ENCODE measurements around the gene GMDS. TPM values are rescaled to one million over a fixed set of nuclear protein-coding genes. Genes with fewer than 3 reads are reported as not detected.

Gene GMDS
- total and polyA plus RNA-seq, 2 experiments from 2014 or later, result 3.0 to 12.6 TPM

DNA sequence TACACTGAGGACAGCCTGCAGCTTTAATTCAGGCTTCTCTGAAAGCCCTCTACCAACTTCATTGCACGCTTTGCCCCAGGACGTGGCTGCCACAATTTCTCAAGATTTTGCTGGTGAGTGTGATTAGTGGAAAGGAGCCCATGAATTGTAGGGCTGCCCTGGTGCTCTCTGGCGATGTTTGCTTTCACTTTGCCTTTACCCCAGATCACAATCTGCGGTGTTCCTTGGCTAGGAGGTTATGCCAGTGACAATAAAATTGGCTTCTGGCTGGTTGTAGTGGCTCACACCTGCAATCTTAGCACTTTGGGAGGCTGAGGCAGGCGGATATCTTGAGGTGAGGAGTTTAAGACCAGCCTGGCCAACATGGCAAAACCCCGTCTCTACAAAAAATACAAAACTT, 496.4 kb downstream of the GMDS start:
- Histone ChIP-seq H3K9me2 (ENCODE audit: insufficient read depth) (no peaks in the 10 kb centered on the region), H3K27ac (no peak overlapping the region), H3F3A (ENCODE audit: insufficient read depth) (no peaks in the 10 kb centered on the region), H3K4me2 (ENCODE audit: unreplicated experiment) (no peak overlapping the region), H2AFZ (no peak overlapping the region), H4K20me1 (ENCODE audit: insufficient read depth) (no peaks in the 10 kb centered on the region), H3K79me2 (ENCODE audit: insufficient read depth) (no peaks in the 10 kb centered on the region), H3K27me3 (replicated peaks; ENCODE audit: insufficient read depth) (no peaks in the 10 kb centered on the region), H3K4me1 (ENCODE audit: insufficient read depth) (no peaks in the 10 kb centered on the region), H3K9ac (no peak overlapping the region), H3K4me3 (no peak overlapping the region), H3K36me3 (ENCODE audit: low read depth) (no peaks in the 10 kb centered on the region), H3K9me3 (ENCODE audit: low read depth) (no peaks in the 10 kb centered on the region)
- no peak for DNase-seq
- TF ChIP-seq EZH2 (IDR thresholded peaks at IDR 0.05; ENCODE audit: insufficient read depth, poor library complexity, severe bottlenecking) (no peak), EZH2phosphoT487 (IDR thresholded peaks at IDR 0.05; ENCODE audit: insufficient read depth, low read depth) (no peak)
- WGBS, 2 experiments (ENCODE audit: low coverage in 1 of 2, low lambda C conversion rate in 2 of 2, missing lambda C conversion rate in 2 of 2), result 85 to 87% methylated on average over 6 of the region's 6 CpGs
- in situ Hi-C loops (cut with MboI), result no loop called here

DNA sequence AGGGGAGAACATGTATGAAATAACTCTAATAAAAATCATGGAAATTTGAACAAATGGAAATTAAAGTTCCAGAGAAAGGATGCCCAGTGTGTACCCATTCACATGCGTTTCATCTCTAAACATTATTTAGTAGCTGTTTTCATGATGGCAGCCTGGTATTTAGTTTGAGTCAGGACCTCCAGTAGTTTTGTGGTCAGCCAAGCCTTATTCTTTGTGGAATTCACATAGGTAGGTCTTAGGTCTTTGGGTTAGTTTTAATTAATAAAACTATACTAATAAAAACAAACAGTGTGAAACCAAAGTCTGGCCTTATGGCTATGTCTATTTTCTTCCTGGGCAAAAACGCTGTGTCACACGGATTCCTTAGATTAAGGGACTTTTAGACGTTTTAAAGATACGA, 497.9 kb downstream of the GMDS start:
- Histone ChIP-seq H3K79me2 (ENCODE audit: insufficient read depth) (no peaks in the 10 kb centered on the region), H3K27me3 (replicated peaks; ENCODE audit: insufficient read depth) (no peaks in the 10 kb centered on the region), H3K36me3 (ENCODE audit: low read depth) (no peaks in the 10 kb centered on the region), H3K4me1 (ENCODE audit: insufficient read depth) (no peaks in the 10 kb centered on the region), H3K4me2 (ENCODE audit: unreplicated experiment) (no peak overlapping the region), H3K9ac (no peak overlapping the region), H2AFZ (no peak overlapping the region), H3K27ac (no peak overlapping the region), H3K9me2 (ENCODE audit: insufficient read depth) (no peaks in the 10 kb centered on the region), H3K4me3 (no peak overlapping the region), H3F3A (ENCODE audit: insufficient read depth) (no peaks in the 10 kb centered on the region), H4K20me1 (ENCODE audit: insufficient read depth) (no peaks in the 10 kb centered on the region), H3K9me3 (ENCODE audit: low read depth) (no peaks in the 10 kb centered on the region)
- WGBS, 2 experiments (ENCODE audit: low coverage in 1 of 2, low lambda C conversion rate in 2 of 2, missing lambda C conversion rate in 2 of 2), result 74 to 78% methylated on average over 5 of the region's 5 CpGs
- TF ChIP-seq EZH2 (IDR thresholded peaks at IDR 0.05; ENCODE audit: insufficient read depth, poor library complexity, severe bottlenecking) (no peak), EZH2phosphoT487 (IDR thresholded peaks at IDR 0.05; ENCODE audit: insufficient read depth, low read depth) (no peak)
- in situ Hi-C loops (cut with MboI), result no loop called here
- no peak for DNase-seq

DNA sequence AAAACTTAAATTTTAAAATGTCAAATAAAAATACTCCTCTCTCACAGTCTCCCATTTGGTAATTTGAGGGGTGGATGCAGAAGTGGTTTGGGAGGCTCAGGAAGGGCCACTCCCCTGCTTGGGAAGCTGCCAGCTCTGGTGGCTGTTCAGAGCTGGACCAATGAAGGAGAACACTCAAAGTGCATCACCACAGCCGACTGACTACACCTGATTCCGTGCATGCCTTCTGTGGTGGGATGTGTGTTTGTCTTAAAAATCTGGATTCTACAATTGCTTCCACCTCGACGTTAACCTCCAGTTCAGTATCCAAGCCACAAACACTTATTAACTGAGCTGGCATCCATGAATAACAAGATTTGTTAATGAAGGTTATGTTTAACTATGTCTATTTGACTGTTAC, 498.4 kb downstream of the GMDS start:
- Histone ChIP-seq H3K4me3 (no peak overlapping the region), H3K27me3 (replicated peaks; ENCODE audit: insufficient read depth) (no peaks in the 10 kb centered on the region), H3K27ac (no peak overlapping the region), H3K36me3 (ENCODE audit: low read depth) (no peaks in the 10 kb centered on the region), H4K20me1 (ENCODE audit: insufficient read depth) (no peaks in the 10 kb centered on the region), H3K4me2 (ENCODE audit: unreplicated experiment) (no peak overlapping the region), H3K9me3 (ENCODE audit: low read depth) (no peaks in the 10 kb centered on the region), H3K9me2 (ENCODE audit: insufficient read depth) (no peaks in the 10 kb centered on the region), H2AFZ (no peak overlapping the region), H3K79me2 (ENCODE audit: insufficient read depth) (no peaks in the 10 kb centered on the region), H3K9ac (no peak overlapping the region), H3K4me1 (ENCODE audit: insufficient read depth) (no peaks in the 10 kb centered on the region), H3F3A (ENCODE audit: insufficient read depth) (no peaks in the 10 kb centered on the region)
- in situ Hi-C loops (cut with MboI), result no loop called here
- 57 to 76% methylated on average over 4 of the region's 4 CpGs for WGBS, 2 experiments (ENCODE audit: low coverage in 1 of 2, low lambda C conversion rate in 2 of 2, missing lambda C conversion rate in 2 of 2)
- no peak for DNase-seq
- TF ChIP-seq EZH2phosphoT487 (IDR thresholded peaks at IDR 0.05; ENCODE audit: insufficient read depth, low read depth) (no peak), EZH2 (IDR thresholded peaks at IDR 0.05; ENCODE audit: insufficient read depth, poor library complexity, severe bottlenecking) (no peak)

DNA sequence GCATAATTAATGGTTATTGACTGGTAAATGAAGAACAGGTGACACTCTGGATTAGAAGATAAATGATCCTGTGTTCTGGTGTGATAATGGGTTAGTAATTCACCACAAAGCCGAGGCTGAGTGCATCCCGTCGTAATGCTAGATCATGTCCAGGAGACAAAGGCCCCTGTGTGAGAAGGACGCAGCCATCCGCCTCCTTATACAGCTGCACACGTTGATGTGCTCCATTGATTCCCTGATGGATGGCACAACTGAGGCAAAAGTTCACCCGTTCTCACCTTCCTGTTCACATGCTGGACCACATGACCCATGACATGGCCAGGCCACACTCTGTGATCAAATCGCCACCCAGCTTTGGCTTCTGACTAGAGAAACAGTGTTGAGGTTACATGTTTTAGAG, 499.6 kb downstream of the GMDS start:
- Histone ChIP-seq H3K9ac (no peak overlapping the region), H3K9me2 (ENCODE audit: insufficient read depth) (no peaks in the 10 kb centered on the region), H3K4me1 (ENCODE audit: insufficient read depth) (no peaks in the 10 kb centered on the region), H4K20me1 (ENCODE audit: insufficient read depth) (no peaks in the 10 kb centered on the region), H3K27me3 (replicated peaks; ENCODE audit: insufficient read depth) (no peaks in the 10 kb centered on the region), H3K4me2 (ENCODE audit: unreplicated experiment) (no peak overlapping the region), H3K27ac (no peak overlapping the region), H2AFZ (no peak overlapping the region), H3K79me2 (ENCODE audit: insufficient read depth) (no peaks in the 10 kb centered on the region), H3K4me3 (no peak overlapping the region), H3K9me3 (ENCODE audit: low read depth) (no peaks in the 10 kb centered on the region), H3F3A (ENCODE audit: insufficient read depth) (no peaks in the 10 kb centered on the region), H3K36me3 (ENCODE audit: low read depth) (no peaks in the 10 kb centered on the region)
- WGBS, 2 experiments (ENCODE audit: low coverage in 1 of 2, low lambda C conversion rate in 2 of 2, missing lambda C conversion rate in 2 of 2), result 92 to 95% methylated on average over 8 of the region's 8 CpGs
- TF ChIP-seq EZH2phosphoT487 (IDR thresholded peaks at IDR 0.05; ENCODE audit: insufficient read depth, low read depth), result no peak
- no peak for TF ChIP-seq EZH2 (IDR thresholded peaks at IDR 0.05; ENCODE audit: insufficient read depth, poor library complexity, severe bottlenecking)
- no peak for DNase-seq
- in situ Hi-C loops (cut with MboI), result no loop called here

DNA sequence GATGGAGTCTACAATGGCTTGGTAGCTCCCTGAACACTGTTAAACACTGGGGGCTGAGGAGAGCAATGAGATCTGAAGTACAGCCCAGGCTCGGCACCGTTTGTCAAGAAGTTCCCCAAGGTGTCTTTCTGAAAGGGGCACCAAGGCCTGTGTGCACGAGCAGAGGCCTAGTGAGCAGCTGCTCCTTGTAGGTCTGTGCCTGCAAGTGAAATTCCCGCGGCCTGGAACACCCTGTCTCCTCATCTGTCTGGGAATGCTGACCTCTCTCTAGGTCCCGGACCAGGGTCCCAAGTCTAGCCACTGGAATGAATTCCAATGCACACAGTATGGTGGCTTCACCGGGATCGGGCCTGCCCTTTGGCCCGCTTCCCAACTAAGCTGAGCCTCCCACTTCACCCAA, 500.9 kb downstream of the GMDS start:
- no peaks in the 10 kb centered on the region for H3K4me1 ChIP-seq (ENCODE audit: insufficient read depth)
- whole genome bisulfite sequencing, 2 experiments (ENCODE audit: low coverage in 1 of 2, low lambda C conversion rate in 2 of 2, missing lambda C conversion rate in 2 of 2), result 85 to 89% methylated on average over 9 of the region's 9 CpGs
- no peak overlapping the region for H3K27ac ChIP-seq
- DNase-seq, result no peak
- no peaks in the 10 kb centered on the region for H3K36me3 ChIP-seq (ENCODE audit: low read depth)
- H3K4me2 ChIP-seq (ENCODE audit: unreplicated experiment), result no peak overlapping the region
- H3F3A ChIP-seq (ENCODE audit: insufficient read depth), result no peaks in the 10 kb centered on the region
- TF ChIP-seq EZH2 (IDR thresholded peaks at IDR 0.05; ENCODE audit: insufficient read depth, poor library complexity, severe bottlenecking) (no peak), EZH2phosphoT487 (IDR thresholded peaks at IDR 0.05; ENCODE audit: insufficient read depth, low read depth) (no peak)
- H3K9ac ChIP-seq, result no peak overlapping the region
- H3K27me3 ChIP-seq (replicated peaks; ENCODE audit: insufficient read depth), result no peaks in the 10 kb centered on the region
- no peak overlapping the region for H2AFZ ChIP-seq
- H3K9me3 ChIP-seq (ENCODE audit: low read depth), result no peaks in the 10 kb centered on the region
- H4K20me1 ChIP-seq (ENCODE audit: insufficient read depth), result no peaks in the 10 kb centered on the region
- no peak overlapping the region for H3K4me3 ChIP-seq
- H3K79me2 ChIP-seq (ENCODE audit: insufficient read depth), result no peaks in the 10 kb centered on the region
- no peaks in the 10 kb centered on the region for H3K9me2 ChIP-seq (ENCODE audit: insufficient read depth)
- in situ Hi-C loops (cut with MboI), result no loop called here
